G401.6 (cell line): ENCODE results near the gene ZNF438.

ENCODE experiments used
- FAIRE-seq: peaks from 2 replicates; lab custom pipeline; 2012; peaks lifted over from hg19 to GRCh38; lab: Jason Lieb, UNC

The ZNF438 gene

DNA sequence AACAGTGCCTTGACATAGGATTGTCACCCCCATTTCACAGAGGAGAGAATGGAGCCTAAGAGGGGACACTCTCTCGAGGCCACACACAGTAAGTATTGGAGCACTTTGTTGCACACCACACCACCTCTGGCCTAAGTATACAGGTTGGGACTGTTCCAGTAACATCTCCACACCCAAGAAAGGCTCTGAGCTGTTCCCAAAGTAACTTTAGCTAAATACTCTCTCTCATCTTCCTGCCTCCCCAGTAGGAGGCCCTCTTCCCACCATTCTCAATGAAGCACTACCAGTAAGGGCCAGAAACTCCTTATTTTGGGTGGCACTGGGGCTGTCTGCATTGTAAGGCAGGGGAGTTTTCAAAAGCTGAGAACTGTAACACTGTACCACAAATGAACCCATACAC lies 189.5 kb downstream of the ZNF438 start:
- FAIRE-seq, result no peak

DNA sequence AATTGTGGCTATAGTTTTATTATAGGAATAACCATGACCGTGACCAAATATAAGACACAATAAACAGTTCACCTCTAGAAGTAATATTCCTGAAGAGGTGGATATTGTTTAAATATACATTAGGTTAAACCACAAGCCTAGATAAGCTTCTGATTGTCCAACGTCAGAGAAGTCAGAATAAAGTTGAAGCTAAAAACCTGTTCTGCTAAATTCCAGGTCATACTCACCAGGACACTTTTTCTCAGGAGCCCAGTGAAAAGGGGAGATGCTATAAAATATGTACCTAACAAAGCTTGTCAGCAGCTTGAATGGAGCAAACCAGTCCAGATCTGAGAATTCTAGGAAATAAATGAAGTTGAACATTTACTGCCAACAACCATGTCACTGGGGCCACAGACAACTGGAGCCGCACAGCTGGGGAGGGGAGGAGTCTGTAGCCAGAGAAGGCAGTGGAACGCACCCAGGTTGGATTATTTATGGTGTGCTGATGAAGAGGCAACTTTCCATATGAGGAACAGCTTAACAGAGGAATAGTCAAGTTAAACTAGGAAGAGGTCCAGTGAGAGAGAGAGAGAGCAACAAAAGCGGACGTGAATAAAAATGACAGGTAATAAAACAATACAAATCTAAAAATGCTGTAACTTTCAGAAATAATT lies 191.1 kb downstream of the ZNF438 start:
- FAIRE-seq, result no peak

GRCh38 chr10:30839652-30840051 lies 192.0 kb downstream of the ZNF438 start:
- FAIRE-seq, result no peak

DNA sequence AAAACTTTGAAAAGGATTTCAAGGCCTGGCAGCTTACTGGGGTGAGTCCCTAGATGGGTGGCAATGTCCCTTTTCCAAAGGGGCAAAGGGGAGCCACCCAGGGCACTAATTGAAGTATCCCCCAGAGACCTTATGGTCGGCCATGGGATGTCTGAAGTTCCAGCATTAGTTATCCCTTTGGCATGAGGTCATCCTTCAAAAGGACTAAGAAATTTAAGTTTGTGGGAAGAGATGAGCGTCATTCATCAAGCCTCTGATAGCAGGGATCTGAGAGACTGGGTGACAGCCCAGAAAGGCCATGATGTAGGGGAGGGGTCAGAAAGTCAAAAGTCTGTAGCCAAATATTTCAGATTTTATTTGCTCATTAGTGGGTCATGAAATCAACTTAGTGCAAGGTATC lies 195.3 kb downstream of the ZNF438 start:
- FAIRE-seq, result no peak

DNA sequence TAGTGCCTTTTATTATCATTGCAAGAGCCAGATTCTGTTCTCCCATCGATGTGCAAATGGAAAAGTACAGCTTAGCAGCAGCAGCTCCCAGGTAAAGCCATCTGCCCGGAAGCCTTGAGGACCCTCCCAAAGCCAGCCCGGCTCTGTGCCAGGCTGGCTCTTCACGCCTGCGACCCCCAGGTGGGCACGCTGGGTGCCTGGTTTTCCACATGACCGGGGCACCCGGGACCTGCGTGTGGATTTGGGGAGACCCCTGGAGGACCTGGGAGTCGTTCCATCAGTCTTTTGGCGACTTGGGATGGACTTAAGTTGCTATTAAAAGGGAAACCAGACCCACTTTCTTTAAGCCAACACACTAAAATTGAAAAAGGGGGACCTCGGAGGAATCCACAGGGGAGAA lies 196.5 kb downstream of the ZNF438 start:
- FAIRE-seq, result no peak

DNA sequence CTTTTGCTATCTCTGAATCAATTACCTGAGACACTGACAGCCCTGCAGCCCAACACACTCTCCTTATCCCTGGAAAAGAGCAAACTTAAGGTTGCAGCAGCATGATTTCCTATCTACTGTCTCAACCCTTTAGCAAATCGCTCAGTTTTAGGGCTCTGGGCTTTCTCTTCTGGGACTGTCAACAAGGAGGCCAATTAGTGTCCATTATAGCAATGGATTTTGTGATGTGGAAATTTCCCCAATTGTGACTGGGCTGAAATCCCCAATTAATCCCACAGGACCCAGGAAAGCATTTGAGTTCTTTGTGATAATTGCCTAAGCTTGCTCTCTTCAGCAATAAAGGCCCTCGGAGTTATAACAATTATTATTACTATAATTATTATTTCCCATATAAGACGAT lies 197.0 kb downstream of the ZNF438 start:
- FAIRE-seq, result no peak

DNA sequence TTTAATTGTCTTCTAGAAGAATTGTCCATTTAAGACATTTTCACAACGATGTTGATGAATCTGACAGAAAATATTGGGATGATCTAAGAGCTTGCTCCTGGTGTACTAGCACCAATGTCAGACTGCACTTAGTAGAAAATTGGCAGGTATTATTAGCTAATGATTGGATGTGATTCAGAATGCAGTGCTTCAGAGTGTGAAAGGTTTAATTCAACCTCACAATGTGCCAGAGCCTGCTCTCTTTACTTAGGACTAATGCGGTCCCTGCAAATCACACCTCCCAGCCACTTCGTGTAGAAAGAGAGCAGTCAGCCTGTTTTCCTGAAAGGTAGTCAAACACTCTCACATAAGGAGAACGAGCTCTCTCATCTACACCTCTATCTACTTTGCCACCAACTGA lies 197.5 kb downstream of the ZNF438 start:
- no peak for FAIRE-seq

- FAIRE-seq, result no peak
These were observed 198.1 kb downstream of the ZNF438 start for GRCh38 chr10:30833628-30833970.

DNA sequence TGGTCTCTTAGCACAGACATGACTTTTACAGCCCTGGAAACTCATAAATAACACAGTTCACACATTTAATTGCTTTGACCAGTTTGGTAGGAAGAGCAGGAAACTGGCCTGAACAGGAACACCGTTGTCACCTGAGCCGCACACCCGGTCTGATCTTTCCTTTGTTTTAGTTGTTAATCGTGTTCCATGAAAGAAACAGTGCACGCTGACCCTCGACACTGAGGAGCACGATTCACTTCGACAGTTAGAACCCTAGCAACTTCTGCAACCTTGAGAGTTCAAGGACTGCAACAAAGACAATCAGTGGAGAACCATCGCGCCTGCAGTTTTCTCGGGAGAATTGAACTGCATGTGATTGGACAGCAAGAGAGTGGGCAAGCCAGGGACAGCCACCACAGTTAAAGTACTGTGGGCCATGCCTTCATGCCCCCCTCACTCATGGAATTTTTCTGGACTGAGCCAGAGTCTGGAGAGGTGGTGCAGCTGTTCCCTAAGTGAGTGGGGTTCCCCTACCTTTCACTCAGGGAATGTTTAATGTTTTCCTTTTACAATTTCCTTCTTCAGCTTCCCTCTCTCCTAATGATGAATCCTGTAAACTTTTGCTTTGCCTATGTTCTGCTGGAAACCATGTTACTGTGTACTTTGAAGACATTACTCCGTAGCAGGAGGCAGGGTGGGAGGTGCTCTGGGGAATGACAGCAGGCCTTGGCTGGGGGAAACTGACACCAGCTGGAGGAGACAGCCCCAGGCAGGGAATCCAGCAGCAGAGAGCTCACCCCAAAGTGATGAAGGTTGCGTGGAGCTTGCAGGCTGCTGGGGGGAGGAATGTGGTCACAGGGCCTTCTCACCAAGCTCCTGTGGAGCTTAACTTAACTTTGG lies 198.7 kb downstream of the ZNF438 start:
- no peak for FAIRE-seq

GRCh38 chr10:30832001-30832748 lies 199.5 kb downstream of the ZNF438 start:
- no peak for FAIRE-seq

DNA sequence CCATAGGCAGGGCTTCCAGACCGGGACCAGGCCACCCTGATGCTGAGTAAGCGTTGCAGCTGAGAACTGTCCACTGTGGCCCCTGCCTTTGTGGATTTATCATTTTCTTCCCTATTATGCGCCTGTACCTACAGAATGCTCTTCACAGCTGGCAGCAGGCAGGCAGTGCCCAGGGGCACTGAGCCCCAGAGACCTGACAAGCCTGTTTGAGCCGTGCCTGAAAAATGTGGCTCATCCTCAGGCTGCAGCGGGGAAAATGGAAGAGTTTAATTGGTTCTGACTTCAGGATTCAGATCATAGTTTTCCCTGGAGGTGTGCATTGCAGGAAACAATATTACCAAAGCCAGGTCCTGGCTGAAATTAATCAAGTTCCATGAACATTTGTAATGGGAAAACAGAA lies 200.2 kb downstream of the ZNF438 start:
- FAIRE-seq, result no peak

- FAIRE-seq, result no peak
These were observed 201.1 kb downstream of the ZNF438 start for GRCh38 chr10:30830315-30831230.

DNA sequence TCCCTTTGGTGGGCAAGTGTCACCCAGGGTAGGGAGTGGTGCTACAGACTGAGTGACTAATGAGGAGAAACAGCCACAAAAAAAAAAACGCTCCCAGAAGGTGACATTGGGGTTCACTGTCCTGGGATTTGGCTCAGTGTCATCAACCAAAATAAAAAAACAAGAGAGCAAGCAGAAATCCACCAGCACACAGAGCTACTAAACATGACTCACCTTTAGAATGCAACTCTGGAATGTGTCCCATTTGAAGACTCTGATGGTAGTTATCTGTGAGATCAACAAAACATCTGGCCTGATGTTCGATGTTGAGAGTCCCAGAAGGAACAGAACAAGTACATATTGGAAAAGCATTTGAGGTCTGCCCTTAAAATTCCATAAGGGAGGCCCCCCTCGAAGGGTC lies 201.8 kb downstream of the ZNF438 start:
- FAIRE-seq, result no peak

DNA sequence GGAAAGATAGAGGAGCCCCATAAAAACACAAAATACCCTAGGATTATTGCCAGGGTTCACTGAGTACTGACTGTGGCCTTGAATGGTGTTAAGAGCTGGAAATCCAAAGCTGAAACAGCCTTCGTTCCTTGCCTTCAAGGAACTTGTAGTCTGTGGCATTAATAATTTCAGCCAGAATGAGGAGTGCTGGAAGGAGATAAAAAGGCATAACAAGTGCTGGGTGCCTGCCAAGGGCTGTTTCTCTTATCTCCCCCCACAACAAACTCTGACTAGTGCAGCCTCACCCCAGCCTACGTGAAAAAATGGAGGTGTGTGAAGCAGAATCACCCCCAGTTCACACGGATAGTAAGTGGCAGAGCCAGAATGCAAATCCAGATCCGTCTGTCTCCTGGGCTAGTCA lies 203.0 kb downstream of the ZNF438 start:
- no peak for FAIRE-seq

GRCh38 chr10:30828164-30828563 lies 203.5 kb downstream of the ZNF438 start:
- FAIRE-seq, result no peak

DNA sequence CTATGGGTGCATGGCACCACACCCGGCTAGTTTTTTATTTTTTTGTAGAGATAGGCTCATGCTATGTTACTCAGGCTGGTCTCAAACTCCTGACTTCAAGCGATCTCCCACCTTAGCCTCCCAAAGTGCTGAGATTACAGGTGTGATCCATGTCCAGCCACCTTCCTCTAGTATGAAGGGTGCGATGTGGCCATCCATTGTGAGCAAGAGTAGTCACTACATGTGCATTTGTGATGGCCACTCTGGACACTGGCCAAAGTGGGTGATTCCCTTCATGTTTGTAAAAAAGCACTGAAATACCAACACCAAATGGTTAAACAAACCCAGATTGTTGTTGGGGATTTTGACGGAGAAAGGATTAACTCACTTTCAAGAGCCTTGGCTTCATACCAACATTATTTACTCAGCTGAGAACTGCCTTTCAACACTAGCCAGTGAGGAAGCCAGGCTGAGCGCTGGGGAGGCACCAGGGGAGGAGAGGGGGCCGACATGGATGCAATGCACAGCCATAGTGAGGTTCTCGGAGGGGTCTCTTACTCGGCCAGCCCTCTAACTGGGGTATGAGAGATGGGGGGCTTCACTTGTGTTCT lies 204.0 kb downstream of the ZNF438 start:
- FAIRE-seq, result no peak

GRCh38 chr10:30826679-30827078 lies 205.0 kb downstream of the ZNF438 start:
- no peak for FAIRE-seq

DNA sequence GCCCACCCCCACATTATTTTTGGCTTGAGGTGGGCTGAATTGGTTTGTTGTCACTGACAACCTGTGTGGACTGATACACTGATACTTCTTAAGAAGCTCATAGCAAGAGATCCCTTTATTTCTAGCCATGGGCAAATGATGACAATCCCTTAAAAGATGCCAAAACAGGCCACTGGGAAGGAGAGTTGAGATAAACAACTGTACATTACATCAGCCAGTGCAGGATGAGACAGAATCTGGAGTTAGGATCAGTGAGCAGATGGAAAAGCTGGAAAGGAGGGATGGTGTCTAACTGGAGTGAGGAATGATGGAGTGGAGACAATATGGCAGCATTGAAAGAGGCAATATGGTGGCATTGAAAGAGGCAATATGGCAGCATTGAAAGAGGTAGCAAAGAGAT lies 206.2 kb downstream of the ZNF438 start:
- FAIRE-seq, result no peak

GRCh38 chr10:30825022-30825421 lies 206.6 kb downstream of the ZNF438 start:
- no peak for FAIRE-seq

DNA sequence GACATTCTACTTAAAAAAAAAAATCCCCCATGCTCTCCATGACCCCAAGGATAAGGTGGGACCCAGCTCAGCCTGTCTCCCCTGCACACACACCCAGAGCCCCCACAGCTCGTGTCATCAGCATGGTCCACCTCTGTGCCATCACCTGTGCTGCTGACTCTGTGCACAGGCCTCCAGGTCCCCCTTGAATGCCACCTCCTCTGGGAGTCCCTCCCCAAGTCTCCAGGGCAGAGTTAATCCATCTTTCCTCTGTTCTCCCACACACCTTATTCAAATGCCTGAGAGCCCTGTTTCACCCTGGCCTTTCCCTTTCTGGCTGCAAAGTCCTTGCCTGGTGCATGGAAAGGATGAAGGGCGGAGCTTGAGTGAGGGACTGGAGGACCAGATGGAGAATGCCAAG lies 208.0 kb downstream of the ZNF438 start:
- FAIRE-seq, result no peak

DNA sequence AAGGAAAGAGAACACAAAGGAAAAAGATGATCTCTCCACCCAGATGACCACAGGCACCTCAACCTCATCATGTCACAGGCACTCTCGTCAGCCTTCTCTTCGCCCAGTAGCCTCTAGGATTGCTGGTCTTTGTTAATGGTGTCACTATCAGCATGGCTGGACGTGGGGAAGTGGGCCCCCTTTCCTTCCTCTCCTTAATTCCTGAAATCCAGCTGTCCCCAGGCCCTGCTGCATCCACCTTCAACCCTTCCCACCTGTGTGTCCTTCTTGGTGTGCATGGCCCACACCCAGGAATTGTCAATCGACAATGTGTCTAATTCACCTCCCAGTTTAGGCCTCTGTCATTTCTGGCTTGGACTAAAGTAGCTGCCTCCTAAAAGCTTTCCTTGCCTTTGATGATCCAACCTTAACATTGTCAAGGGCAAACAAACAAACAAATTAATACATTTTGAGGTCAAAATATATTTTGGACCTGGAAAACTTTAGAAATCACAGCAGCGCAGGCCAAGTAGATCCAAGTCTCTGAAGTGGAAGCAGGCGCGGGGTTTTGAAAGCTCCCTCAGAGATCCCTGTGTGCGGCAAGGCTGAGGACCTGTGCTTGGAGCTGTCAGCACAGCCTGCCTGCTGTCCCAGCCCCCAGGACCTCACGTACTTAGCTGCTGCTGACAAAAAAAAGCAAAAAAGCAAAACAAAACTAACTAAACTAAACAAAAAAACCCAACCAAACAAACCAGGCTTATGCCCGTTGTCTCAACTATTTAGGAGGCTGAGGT lies 208.8 kb downstream of the ZNF438 start:
- FAIRE-seq, result no peak
